SJSA1 (cell line): Measurements from ENCODE around the gene SPHKAP. TPM values are rescaled to one million over a fixed set of nuclear protein-coding genes. Genes with fewer than 3 reads are reported as not detected.

Source experiments
- DNase-seq, 2 experiments: peaks; one replicate each; pipeline ENCODE4 v3.0.0-alpha.2; 2015 to 2020; ENCODE audit warnings: low spot score in 2 of 2, low read depth in 1 of 2
- H3K27ac ChIP-seq: fragments of 250-450 bp; sonication (Bioruptor Pico); 2 replicates; pipeline ENCODE4 v1.5.1; 2020; ENCODE audit warnings: mild to moderate bottlenecking, moderate library complexity
- H3K27me3 ChIP-seq: fragments of 250-450 bp; sonication (Bioruptor Pico); replicated peaks from 2 replicates; pipeline ENCODE4 v1.5.1; 2020; ENCODE audit warnings: mild to moderate bottlenecking, moderate library complexity
- H3K36me3 ChIP-seq: fragments of 250-450 bp; sonication (Bioruptor Pico); 2 replicates; pipeline ENCODE4 v1.5.1; 2020; ENCODE audit warnings: mild to moderate bottlenecking
- H3K4me1 ChIP-seq: fragments of 250-450 bp; sonication (Bioruptor Pico); replicated peaks from 2 replicates; pipeline ENCODE4 v1.6.1; 2021; ENCODE audit warnings: mild to moderate bottlenecking
- H3K4me3 ChIP-seq: fragments of 250-450 bp; sonication (Bioruptor Pico); 2 replicates; pipeline ENCODE4 v1.5.1; 2020; ENCODE audit warnings: mild to moderate bottlenecking
- H3K9me3 ChIP-seq: fragments of 250-450 bp; sonication (Bioruptor Pico); replicated peaks from 2 replicates; pipeline ENCODE4 v1.5.1; 2020; ENCODE audit warnings: mild to moderate bottlenecking
- total RNA-seq: library from RNA; depleted of rRNA; stranded (reverse); fragments of >200 nt; shearing (Covaris generic); gene quantifications from 2 replicates; pipeline ENCODE4 v1.2.3, GENCODE V29; 2014

SPHKAP gene
- total RNA-seq, 1 experiment from 2014 or later, result not detected

- H3K27me3 ChIP-seq, result no peaks in the 10 kb centered on the region
- no peak overlapping the region for H3K4me3 ChIP-seq
- DNase-seq, result peak in 1 of 2 experiments; percentile 10
- no peaks in the 10 kb centered on the region for H3K4me1 ChIP-seq
- H3K27ac ChIP-seq, result no peak overlapping the region
- H3K36me3 ChIP-seq, result no peaks in the 10 kb centered on the region
- no peaks in the 10 kb centered on the region for H3K9me3 ChIP-seq
Measured at GRCh38 chr2:228048838-228049490, 132.5 kb downstream of the SPHKAP start.

- Histone ChIP-seq H3K4me3 (no peak overlapping the region), H3K27me3 (no peaks in the 10 kb centered on the region), H3K27ac (no peak overlapping the region), H3K9me3 (no peaks in the 10 kb centered on the region), H3K4me1 (no peaks in the 10 kb centered on the region), H3K36me3 (no peaks in the 10 kb centered on the region)
- no peak for DNase-seq
Measured at GRCh38 chr2:228040995-228041394, 140.5 kb downstream of the SPHKAP start.

GRCh38 chr2:228039752-228040534 is 141.5 kb downstream of the SPHKAP start:
- peak in 1 of 2 experiments; percentile 2 for DNase-seq
- Histone ChIP-seq H3K27ac (no peak overlapping the region), H3K4me1 (no peaks in the 10 kb centered on the region), H3K4me3 (no peak overlapping the region), H3K27me3 (no peaks in the 10 kb centered on the region), H3K36me3 (no peaks in the 10 kb centered on the region), H3K9me3 (no peaks in the 10 kb centered on the region)

GRCh38 chr2:228038967-228039366 is 142.5 kb downstream of the SPHKAP start:
- H3K4me1 ChIP-seq, result no peaks in the 10 kb centered on the region
- no peaks in the 10 kb centered on the region for H3K9me3 ChIP-seq
- no peaks in the 10 kb centered on the region for H3K27me3 ChIP-seq
- no peak overlapping the region for H3K27ac ChIP-seq
- H3K4me3 ChIP-seq, result no peak overlapping the region
- no peaks in the 10 kb centered on the region for H3K36me3 ChIP-seq
- no peak for DNase-seq

- no peak overlapping the region for H3K4me3 ChIP-seq
- H3K9me3 ChIP-seq, result no peaks in the 10 kb centered on the region
- H3K27ac ChIP-seq, result no peak overlapping the region
- no peak for DNase-seq
- H3K36me3 ChIP-seq, result no peaks in the 10 kb centered on the region
- no peaks in the 10 kb centered on the region for H3K27me3 ChIP-seq
- H3K4me1 ChIP-seq, result no peaks in the 10 kb centered on the region
Measured at GRCh38 chr2:228037915-228038314, 143.6 kb downstream of the SPHKAP start.

GRCh38 chr2:228023619-228024018 is 157.9 kb downstream of the SPHKAP start:
- H3K4me3 ChIP-seq, result no peak overlapping the region
- no peaks in the 10 kb centered on the region for H3K27me3 ChIP-seq
- no peak overlapping the region for H3K27ac ChIP-seq
- DNase-seq, result no peak
- peaks cover 3% of the 10 kb centered on the region; the same call in 1 of the 2 replicates for H3K9me3 ChIP-seq
- H3K4me1 ChIP-seq, result no peaks in the 10 kb centered on the region
- no peaks in the 10 kb centered on the region for H3K36me3 ChIP-seq

- no peaks in the 10 kb centered on the region for H3K36me3 ChIP-seq
- H3K27ac ChIP-seq, result no peak overlapping the region
- H3K4me1 ChIP-seq, result no peaks in the 10 kb centered on the region
- H3K27me3 ChIP-seq, result no peaks in the 10 kb centered on the region
- H3K4me3 ChIP-seq, result no peak overlapping the region
- no peak for DNase-seq
- 0 out of 2 replicates have a peak, but pooled peaks cover 3% of the 10 kb centered on the region for H3K9me3 ChIP-seq
Measured at GRCh38 chr2:228018311-228018710, 163.2 kb downstream of the SPHKAP start.

- H3K9me3 ChIP-seq, result 0 out of 2 replicates have a peak, but pooled peaks cover 3% of the 10 kb centered on the region
- H3K4me3 ChIP-seq, result no peak overlapping the region
- no peak overlapping the region for H3K27ac ChIP-seq
- no peaks in the 10 kb centered on the region for H3K36me3 ChIP-seq
- no peaks in the 10 kb centered on the region for H3K4me1 ChIP-seq
- no peak for DNase-seq
- no peaks in the 10 kb centered on the region for H3K27me3 ChIP-seq
Measured at GRCh38 chr2:228017784-228018183, 163.7 kb downstream of the SPHKAP start.

GRCh38 chr2:228016402-228016801 is 165.1 kb downstream of the SPHKAP start:
- 0 out of 2 replicates have a peak, but pooled peaks cover 3% of the 10 kb centered on the region for H3K9me3 ChIP-seq
- H3K27ac ChIP-seq, result no peak overlapping the region
- no peaks in the 10 kb centered on the region for H3K27me3 ChIP-seq
- H3K4me3 ChIP-seq, result no peak overlapping the region
- no peaks in the 10 kb centered on the region for H3K4me1 ChIP-seq
- DNase-seq, result no peak
- no peaks in the 10 kb centered on the region for H3K36me3 ChIP-seq

- no peaks in the 10 kb centered on the region for H3K36me3 ChIP-seq
- DNase-seq, result no peak
- no peak overlapping the region for H3K27ac ChIP-seq
- H3K4me3 ChIP-seq, result no peak overlapping the region
- no peaks in the 10 kb centered on the region for H3K4me1 ChIP-seq
- 0 out of 2 replicates have a peak, but pooled peaks cover 3% of the 10 kb centered on the region for H3K9me3 ChIP-seq
- no peaks in the 10 kb centered on the region for H3K27me3 ChIP-seq
Measured at GRCh38 chr2:228015741-228016140, 165.7 kb downstream of the SPHKAP start.

GRCh38 chr2:227996366-227996765 is 185.1 kb downstream of the SPHKAP start:
- no peaks in the 10 kb centered on the region for H3K4me1 ChIP-seq
- H3K4me3 ChIP-seq, result no peak overlapping the region
- H3K27ac ChIP-seq, result no peak overlapping the region
- H3K27me3 ChIP-seq, result no peaks in the 10 kb centered on the region
- no peaks in the 10 kb centered on the region for H3K36me3 ChIP-seq
- H3K9me3 ChIP-seq, result no peaks in the 10 kb centered on the region
- DNase-seq, result no peak

GRCh38 chr2:227990937-227991336 is 190.6 kb downstream of the SPHKAP start:
- Histone ChIP-seq H3K4me1 (no peaks in the 10 kb centered on the region), H3K4me3 (no peak overlapping the region), H3K27me3 (no peaks in the 10 kb centered on the region), H3K27ac (no peak overlapping the region), H3K36me3 (no peaks in the 10 kb centered on the region), H3K9me3 (no peaks in the 10 kb centered on the region)
- DNase-seq, result no peak

- no peaks in the 10 kb centered on the region for H3K4me1 ChIP-seq
- no peaks in the 10 kb centered on the region for H3K27me3 ChIP-seq
- H3K9me3 ChIP-seq, result no peaks in the 10 kb centered on the region
- no peak overlapping the region for H3K27ac ChIP-seq
- no peaks in the 10 kb centered on the region for H3K36me3 ChIP-seq
- DNase-seq, result no peak
- no peak overlapping the region for H3K4me3 ChIP-seq
Measured at GRCh38 chr2:227973241-227973640, 208.2 kb downstream of the SPHKAP start.

GRCh38 chr2:227971619-227972230 is 209.8 kb downstream of the SPHKAP start:
- no peak for DNase-seq
- no peaks in the 10 kb centered on the region for H3K9me3 ChIP-seq
- H3K27me3 ChIP-seq, result no peaks in the 10 kb centered on the region
- H3K4me3 ChIP-seq, result no peak overlapping the region
- no peaks in the 10 kb centered on the region for H3K36me3 ChIP-seq
- no peaks in the 10 kb centered on the region for H3K4me1 ChIP-seq
- H3K27ac ChIP-seq, result no peak overlapping the region
